ENCODE measurements around the gene FCER1G. TPM values are rescaled to one million over a fixed set of nuclear protein-coding genes. Genes with fewer than 3 reads are reported as not detected.

Gene FCER1G
- total and polyA plus RNA-seq, 2 experiments from 2014 or later, result 4.3 to 4.8 TPM

- H3K79me2 ChIP-seq, result peaks cover 4% of the 10 kb centered on the region
- peak overlapping the region; percentile 26 for H3K27ac ChIP-seq
- peak overlapping the region; percentile 50 for H3K4me3 ChIP-seq
- no peak overlapping the region for H2AFZ ChIP-seq
- no peaks in the 10 kb centered on the region for H3K27me3 ChIP-seq
- peak; percentile 91 for DNase-seq (ENCODE audit: low spot score)
- H3K9me2 ChIP-seq (replicated peaks; ENCODE audit: insufficient read depth), result no peaks in the 10 kb centered on the region
- H3K4me2 ChIP-seq, result peak overlapping the region; percentile 79
- H3K4me1 ChIP-seq (ENCODE audit: insufficient read depth), result peaks cover 10% of the 10 kb centered on the region
- no peaks in the 10 kb centered on the region for H3K9me3 ChIP-seq (ENCODE audit: low read depth)
- 53% methylated on average over 11 of the region's 11 CpGs for WGBS (ENCODE audit: low lambda C conversion rate, missing lambda C conversion rate)
- H3K36me3 ChIP-seq (replicated peaks; ENCODE audit: insufficient read depth, low read depth), result no peaks in the 10 kb centered on the region
- no peaks in the 10 kb centered on the region for H4K20me1 ChIP-seq (ENCODE audit: insufficient read depth, poor library complexity, severe bottlenecking)
- TF ChIP-seq EZH2phosphoT487 (IDR thresholded peaks at IDR 0.05; ENCODE audit: low read depth, severe bottlenecking, unreplicated experiment) (no peak), CTCF (IDR thresholded peaks at IDR 0.05; ENCODE audit: poor library complexity) (peak; percentile 87)
These were observed 12.2 kb downstream of the FCER1G start for GRCh38 chr1:161227196-161227871.

GRCh38 chr1:161228032-161228431 is 12.9 kb downstream of the FCER1G start:
- H3K27me3 ChIP-seq, result no peaks in the 10 kb centered on the region
- H3K27ac ChIP-seq, result no peak overlapping the region
- peak overlapping the region; percentile 79 for H3K4me2 ChIP-seq
- H4K20me1 ChIP-seq (ENCODE audit: insufficient read depth, poor library complexity, severe bottlenecking), result no peaks in the 10 kb centered on the region
- H3K79me2 ChIP-seq, result peaks cover 4% of the 10 kb centered on the region
- WGBS (ENCODE audit: low lambda C conversion rate, missing lambda C conversion rate), result 88% methylated on average over 7 of the region's 7 CpGs
- no peaks in the 10 kb centered on the region for H3K9me2 ChIP-seq (replicated peaks; ENCODE audit: insufficient read depth)
- no peaks in the 10 kb centered on the region for H3K36me3 ChIP-seq (replicated peaks; ENCODE audit: insufficient read depth, low read depth)
- no peaks in the 10 kb centered on the region for H3K9me3 ChIP-seq (ENCODE audit: low read depth)
- H2AFZ ChIP-seq, result no peak overlapping the region
- DNase-seq (ENCODE audit: low spot score), result no peak
- TF ChIP-seq EZH2 (IDR thresholded peaks at IDR 0.05; ENCODE audit: borderline replicate concordance) (no peak), CTCF (IDR thresholded peaks at IDR 0.05; ENCODE audit: poor library complexity) (no peak), EZH2phosphoT487 (IDR thresholded peaks at IDR 0.05; ENCODE audit: low read depth, severe bottlenecking, unreplicated experiment) (no peak)
- peaks cover 10% of the 10 kb centered on the region for H3K4me1 ChIP-seq (ENCODE audit: insufficient read depth)
- no peak overlapping the region for H3K4me3 ChIP-seq

GRCh38 chr1:161229896-161230295 is 14.8 kb downstream of the FCER1G start:
- Histone ChIP-seq H3K27ac (no peak overlapping the region), H3K4me1 (ENCODE audit: insufficient read depth) (peaks cover 10% of the 10 kb centered on the region), H3K79me2 (peaks cover 4% of the 10 kb centered on the region), H3K27me3 (no peaks in the 10 kb centered on the region), H3K36me3 (replicated peaks; ENCODE audit: insufficient read depth, low read depth) (no peaks in the 10 kb centered on the region), H3K9me2 (replicated peaks; ENCODE audit: insufficient read depth) (no peaks in the 10 kb centered on the region), H3K4me3 (no peak overlapping the region), H2AFZ (no peak overlapping the region), H4K20me1 (ENCODE audit: insufficient read depth, poor library complexity, severe bottlenecking) (no peaks in the 10 kb centered on the region), H3K4me2 (no peak overlapping the region), H3K9me3 (ENCODE audit: low read depth) (no peaks in the 10 kb centered on the region)
- TF ChIP-seq EZH2 (IDR thresholded peaks at IDR 0.05; ENCODE audit: borderline replicate concordance) (no peak), EZH2phosphoT487 (IDR thresholded peaks at IDR 0.05; ENCODE audit: low read depth, severe bottlenecking, unreplicated experiment) (no peak), CTCF (IDR thresholded peaks at IDR 0.05; ENCODE audit: poor library complexity) (no peak)
- DNase-seq (ENCODE audit: low spot score), result no peak
- WGBS (ENCODE audit: low lambda C conversion rate, missing lambda C conversion rate), result 61% methylated on average over 3 of the region's 3 CpGs

Data from hepatocyte (in vitro differentiated cells).